ENCODE measurements around the gene DISC1. TPM values are rescaled to one million over a fixed set of nuclear protein-coding genes. Genes with fewer than 3 reads are reported as not detected.

Gene DISC1
- total and polyA plus RNA-seq, 2 donors (not counting 1 experiment from before 2014, with no cell fraction given) = 2.7 to 4.3 TPM

DNA sequence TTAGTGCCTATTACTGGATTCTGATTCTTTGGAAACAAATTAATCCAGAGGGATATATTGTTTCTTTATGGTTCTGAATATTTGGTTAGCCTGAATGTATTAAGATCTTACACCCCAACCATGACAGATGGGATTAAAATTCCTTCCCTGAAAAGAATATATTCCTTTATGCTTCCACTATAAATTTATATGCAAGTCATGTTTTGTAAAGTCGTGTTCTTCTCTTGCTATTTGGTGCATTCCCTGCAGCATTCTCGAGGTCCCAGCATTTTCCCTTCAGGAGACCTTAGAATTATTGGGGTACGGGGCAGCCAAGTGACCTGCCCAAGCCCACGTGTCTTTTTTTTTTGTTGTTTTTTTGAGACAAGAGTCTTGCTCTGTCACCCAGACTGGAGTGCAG lies 62.4 kb downstream of the DISC1 start:
- no peak overlapping the region for H3K4me3 ChIP-seq (ENCODE audit: control extremely low read depth in 1 of 5, extremely low read depth in 1 of 5, insufficient read depth in 1 of 5, low read depth in 2 of 5, low read length in 4 of 5)
- Mint-ChIP-seq H3K27me3 (peaks cover 57% of the 10 kb centered on the region), H3K4me1 (peaks cover 12% of the 10 kb centered on the region), H3K27ac (no peak overlapping the region), H3K4me3 (no peak overlapping the region), H3K9me3 (ENCODE audit: insufficient read depth) (peaks cover 7% of the 10 kb centered on the region)
- H3K27me3 ChIP-seq (replicated peaks in 1 of 4; ENCODE audit: control extremely low read depth in 1 of 4, control insufficient read depth in 3 of 4, insufficient read depth in 4 of 4, low read length in 3 of 4) = peaks cover 0 to 69% (median 33%) of the 10 kb centered on the region in 4 experiments
- no peak for ATAC-seq (ENCODE audit: low read depth)
- H3K9me3 ChIP-seq (ENCODE audit: control extremely low read depth in 1 of 3, control insufficient read depth in 2 of 3, insufficient read depth in 1 of 3, low read length in 2 of 3) = peaks cover 4 to 17% (median 11%) of the 10 kb centered on the region in 3 donors
- DNase-seq = no peak
- POLR2A ChIA-PET = no interaction called here
- H3K4me2 ChIP-seq (replicated peaks; ENCODE audit: low read depth, low read length, poor library complexity, severe bottlenecking) = no peak overlapping the region
- WGBS (ENCODE audit: insufficient coverage) = 93% methylated on average over 3 of the region's 4 CpGs
- no peaks in the 10 kb centered on the region for H3K36me3 ChIP-seq (replicated peaks in 1 of 2; ENCODE audit: control extremely low read depth in 1 of 2, control insufficient read depth in 1 of 2, extremely low read depth in 1 of 2, insufficient read depth in 2 of 2, low read length in 1 of 2)
- peaks cover 8% of the 10 kb centered on the region for H3K79me2 ChIP-seq (ENCODE audit: control insufficient read depth, insufficient read depth, low read length)
- intact Hi-C loops (cut with micrococcal nuclease) = no loop called here
- TF ChIP-seq, protein P1, sequence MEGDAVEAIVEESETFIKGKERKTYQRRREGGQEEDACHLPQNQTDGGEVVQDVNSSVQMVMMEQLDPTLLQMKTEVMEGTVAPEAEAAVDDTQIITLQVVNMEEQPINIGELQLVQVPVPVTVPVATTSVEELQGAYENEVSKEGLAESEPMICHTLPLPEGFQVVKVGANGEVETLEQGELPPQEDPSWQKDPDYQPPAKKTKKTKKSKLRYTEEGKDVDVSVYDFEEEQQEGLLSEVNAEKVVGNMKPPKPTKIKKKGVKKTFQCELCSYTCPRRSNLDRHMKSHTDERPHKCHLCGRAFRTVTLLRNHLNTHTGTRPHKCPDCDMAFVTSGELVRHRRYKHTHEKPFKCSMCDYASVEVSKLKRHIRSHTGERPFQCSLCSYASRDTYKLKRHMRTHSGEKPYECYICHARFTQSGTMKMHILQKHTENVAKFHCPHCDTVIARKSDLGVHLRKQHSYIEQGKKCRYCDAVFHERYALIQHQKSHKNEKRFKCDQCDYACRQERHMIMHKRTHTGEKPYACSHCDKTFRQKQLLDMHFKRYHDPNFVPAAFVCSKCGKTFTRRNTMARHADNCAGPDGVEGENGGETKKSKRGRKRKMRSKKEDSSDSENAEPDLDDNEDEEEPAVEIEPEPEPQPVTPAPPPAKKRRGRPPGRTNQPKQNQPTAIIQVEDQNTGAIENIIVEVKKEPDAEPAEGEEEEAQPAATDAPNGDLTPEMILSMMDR (IDR thresholded peaks at IDR 0.05) = no peak
- no peak for TF ChIP-seq EZH2 (IDR thresholded peaks at IDR 0.05; ENCODE audit: borderline replicate concordance, insufficient read depth, low read depth, low read length, poor library complexity, severe bottlenecking)
- no peak overlapping the region for H2AFZ ChIP-seq (ENCODE audit: insufficient read depth, low read depth, low read length, poor library complexity, severe bottlenecking)
- CTCF ChIA-PET = no interaction called here
- peaks cover 33% of the 10 kb centered on the region for H4K20me1 ChIP-seq (ENCODE audit: control insufficient read depth, insufficient read depth, low read length, poor library complexity, severe bottlenecking)
- peaks cover 13% of the 10 kb centered on the region in 2 donors for H3K4me1 ChIP-seq (ENCODE audit: control insufficient read depth in 2 of 2, insufficient read depth in 2 of 2, low read length in 2 of 2)
- H3K27ac ChIP-seq (ENCODE audit: low read length in 2 of 2) = no peak overlapping the region
- H3K9ac ChIP-seq (ENCODE audit: low read length) = no peak overlapping the region

DNA sequence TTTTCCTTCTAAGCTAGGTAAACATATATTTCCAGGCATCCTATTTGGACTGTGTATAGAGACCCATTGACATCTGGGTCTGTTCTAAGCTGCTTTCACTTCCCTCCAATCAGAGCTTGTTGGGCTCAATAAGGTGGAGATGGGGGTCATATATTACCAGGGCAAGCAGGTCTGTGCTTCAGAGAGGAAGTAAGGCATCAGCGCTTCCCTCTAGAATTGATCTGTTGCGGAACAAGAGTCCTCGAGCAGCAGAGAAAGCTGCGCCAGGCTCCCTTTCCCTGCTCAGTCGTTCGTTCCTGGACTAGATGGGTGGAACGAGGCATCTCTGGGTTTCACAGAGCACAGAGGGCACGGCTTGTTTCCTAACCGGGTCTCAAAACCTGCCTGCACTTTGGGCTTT lies 63.5 kb downstream of the DISC1 start:
- ATAC-seq (ENCODE audit: low read depth) (peak; percentile 78), DNase-seq (peak; percentile 67)
- Histone ChIP-seq H4K20me1 (ENCODE audit: control insufficient read depth, insufficient read depth, low read length, poor library complexity, severe bottlenecking) (peaks cover 37% of the 10 kb centered on the region), H3K4me2 (replicated peaks; ENCODE audit: low read depth, low read length, poor library complexity, severe bottlenecking) (peak overlapping the region; percentile 65), H3K36me3 (replicated peaks in 1 of 2; ENCODE audit: control extremely low read depth in 1 of 2, control insufficient read depth in 1 of 2, extremely low read depth in 1 of 2, insufficient read depth in 2 of 2, low read length in 1 of 2) (no peaks in the 10 kb centered on the region), H3K9me3 (ENCODE audit: control extremely low read depth in 1 of 3, control insufficient read depth in 2 of 3, insufficient read depth in 1 of 3, low read length in 2 of 3) (peaks cover 4 to 17% (median 11%) of the 10 kb centered on the region in 3 donors), H2AFZ (ENCODE audit: insufficient read depth, low read depth, low read length, poor library complexity, severe bottlenecking) (peak overlapping the region; percentile 14), H3K79me2 (ENCODE audit: control insufficient read depth, insufficient read depth, low read length) (peaks cover 8% of the 10 kb centered on the region), H3K27me3 (replicated peaks in 1 of 4; ENCODE audit: control extremely low read depth in 1 of 4, control insufficient read depth in 3 of 4, insufficient read depth in 4 of 4, low read length in 3 of 4) (peaks cover 0 to 70% (median 31%) of the 10 kb centered on the region in 4 experiments), H3K4me3 (ENCODE audit: control extremely low read depth in 1 of 5, extremely low read depth in 1 of 5, insufficient read depth in 1 of 5, low read depth in 2 of 5, low read length in 4 of 5) (peak overlapping the region in 3 of 5 experiments; percentile 19 to 34 (median 23)), H3K4me1 (ENCODE audit: control insufficient read depth in 2 of 2, insufficient read depth in 2 of 2, low read length in 2 of 2) (peaks cover 13% of the 10 kb centered on the region in 2 donors), H3K27ac (ENCODE audit: low read length in 2 of 2) (no peak overlapping the region), H3K9ac (ENCODE audit: low read length) (peak overlapping the region; percentile 49)
- 22% methylated on average over 9 of the region's 9 CpGs for WGBS (ENCODE audit: insufficient coverage)
- Mint-ChIP-seq H3K27me3 (peaks cover 53% of the 10 kb centered on the region), H3K4me3 (peak overlapping the region; percentile 21), H3K4me1 (peaks cover 12% of the 10 kb centered on the region), H3K9me3 (ENCODE audit: insufficient read depth) (peaks cover 7% of the 10 kb centered on the region), H3K27ac (no peak overlapping the region)
- POLR2A ChIA-PET = no interaction called here
- intact Hi-C loops (cut with micrococcal nuclease) = no loop called here
- CTCF ChIA-PET = no interaction called here
- TF ChIP-seq, protein P1 (IDR thresholded peaks at IDR 0.05) = no peak
- TF ChIP-seq EZH2 (IDR thresholded peaks at IDR 0.05; ENCODE audit: borderline replicate concordance, insufficient read depth, low read depth, low read length, poor library complexity, severe bottlenecking) = no peak
